ENCODE measurements around the gene TEX2.

DNA sequence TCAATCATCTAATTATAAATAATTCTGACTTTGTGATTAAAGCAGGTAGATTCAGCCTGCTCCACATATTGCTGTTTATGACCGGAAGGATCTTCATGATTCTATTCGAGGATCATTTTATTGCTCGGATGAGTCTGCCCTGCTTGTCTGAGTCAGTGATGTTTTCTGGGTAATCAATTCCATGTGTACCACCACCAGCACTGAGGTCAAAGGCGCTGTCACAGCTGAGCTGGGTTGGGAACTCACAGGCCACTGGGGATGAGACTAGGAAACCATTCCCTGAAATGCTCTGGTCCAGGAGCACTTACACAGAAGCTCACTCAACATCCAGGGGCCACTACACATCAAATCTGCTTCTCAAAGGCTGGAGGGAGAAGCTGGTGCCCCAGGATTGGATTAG lies 102.7 kb downstream of the TEX2 start:
- TF ChIP-seq, protein P1, sequence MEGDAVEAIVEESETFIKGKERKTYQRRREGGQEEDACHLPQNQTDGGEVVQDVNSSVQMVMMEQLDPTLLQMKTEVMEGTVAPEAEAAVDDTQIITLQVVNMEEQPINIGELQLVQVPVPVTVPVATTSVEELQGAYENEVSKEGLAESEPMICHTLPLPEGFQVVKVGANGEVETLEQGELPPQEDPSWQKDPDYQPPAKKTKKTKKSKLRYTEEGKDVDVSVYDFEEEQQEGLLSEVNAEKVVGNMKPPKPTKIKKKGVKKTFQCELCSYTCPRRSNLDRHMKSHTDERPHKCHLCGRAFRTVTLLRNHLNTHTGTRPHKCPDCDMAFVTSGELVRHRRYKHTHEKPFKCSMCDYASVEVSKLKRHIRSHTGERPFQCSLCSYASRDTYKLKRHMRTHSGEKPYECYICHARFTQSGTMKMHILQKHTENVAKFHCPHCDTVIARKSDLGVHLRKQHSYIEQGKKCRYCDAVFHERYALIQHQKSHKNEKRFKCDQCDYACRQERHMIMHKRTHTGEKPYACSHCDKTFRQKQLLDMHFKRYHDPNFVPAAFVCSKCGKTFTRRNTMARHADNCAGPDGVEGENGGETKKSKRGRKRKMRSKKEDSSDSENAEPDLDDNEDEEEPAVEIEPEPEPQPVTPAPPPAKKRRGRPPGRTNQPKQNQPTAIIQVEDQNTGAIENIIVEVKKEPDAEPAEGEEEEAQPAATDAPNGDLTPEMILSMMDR (IDR thresholded peaks at IDR 0.05; ENCODE audit: low read depth, low read length) = no peak
- no peak for TF ChIP-seq EZH2phosphoT487 (IDR thresholded peaks at IDR 0.05; ENCODE audit: low read depth)

All from OCI-LY3 (cell line).